Right ventricle myocardium inferior (tissue), 1 donor: Measurements from ENCODE around the gene FRMD3. TPM values are rescaled to one million over a fixed set of nuclear protein-coding genes. Genes with fewer than 3 reads are reported as not detected.

Experiments used
- ATAC-seq: fragments of 200-7000 bp; cut with Tn5 transposase; one replicate; pipeline ENCODE4 v1.9.1; 2020; ENCODE audit warnings: mild to moderate bottlenecking, moderate library complexity
- DNase-seq: peaks from one replicate; pipeline ENCODE4 v3.0.0; 2021; ENCODE audit errors: missing footprints
- intact Hi-C: fragments of 100-400 bp; cut with DNase I; formaldehyde crosslinking; loops from one replicate; pipeline ENCODE4 v1.11.0; 2022
- total RNA-seq: library from RNA; stranded (reverse); fragmentation: NEBNext Ultra II Directional; extraction: Animal tissue kit (Norgen Biotek cat#: 25700); gene quantifications from one replicate; pipeline ENCODE4 v1.2.1, GENCODE V29; 2021
- donor health status: DM: no; HTN: yes; CAD: no; lungs with severe emphysema.

The FRMD3 gene
- total RNA-seq, 1 donor from 2014 or later, result 98.9 TPM

DNA sequence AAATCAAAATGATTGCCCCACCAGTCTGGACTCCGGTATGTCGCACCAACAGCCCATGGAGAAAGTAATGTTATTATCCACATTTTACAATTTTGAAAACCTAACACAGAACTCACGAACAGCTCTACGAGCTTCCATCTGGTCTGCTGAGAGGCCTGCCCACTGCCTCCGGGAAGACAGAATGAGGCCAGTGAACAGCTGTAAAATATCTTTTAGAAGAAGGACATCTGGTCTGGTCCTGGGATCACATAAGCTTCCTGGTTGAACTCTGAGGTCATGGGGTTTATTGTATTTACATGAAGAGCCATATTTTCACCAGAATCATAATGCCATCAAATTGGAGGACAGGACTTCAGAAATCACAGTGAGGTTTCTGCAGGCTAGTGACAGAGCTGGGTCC, 89.0 kb downstream of the FRMD3 start:
- ATAC-seq (peak; percentile 91), DNase-seq (no peak)
- intact Hi-C loops, result no loop called here

DNA sequence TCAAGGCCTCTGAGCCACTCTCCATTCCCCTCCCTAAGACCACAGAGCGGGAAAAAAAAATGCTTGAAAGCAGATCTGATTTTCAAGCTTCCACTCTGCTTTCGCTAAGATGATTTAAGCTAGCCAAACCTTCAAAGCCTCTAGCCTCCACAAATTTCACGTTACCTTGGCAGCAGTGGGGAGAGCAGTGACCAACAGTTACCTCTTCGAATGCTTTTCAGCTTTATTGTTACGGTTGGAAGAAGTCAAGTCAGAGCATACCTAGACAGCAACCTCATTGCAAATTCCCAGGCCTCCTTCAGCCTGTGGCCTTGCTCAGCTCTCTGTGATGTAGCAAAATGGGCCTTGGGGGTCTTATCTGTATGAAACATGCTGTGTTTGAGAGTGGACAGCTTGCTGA, 89.6 kb downstream of the FRMD3 start:
- ATAC-seq (no peak), DNase-seq (no peak)
- intact Hi-C loops, result no loop called here

DNA sequence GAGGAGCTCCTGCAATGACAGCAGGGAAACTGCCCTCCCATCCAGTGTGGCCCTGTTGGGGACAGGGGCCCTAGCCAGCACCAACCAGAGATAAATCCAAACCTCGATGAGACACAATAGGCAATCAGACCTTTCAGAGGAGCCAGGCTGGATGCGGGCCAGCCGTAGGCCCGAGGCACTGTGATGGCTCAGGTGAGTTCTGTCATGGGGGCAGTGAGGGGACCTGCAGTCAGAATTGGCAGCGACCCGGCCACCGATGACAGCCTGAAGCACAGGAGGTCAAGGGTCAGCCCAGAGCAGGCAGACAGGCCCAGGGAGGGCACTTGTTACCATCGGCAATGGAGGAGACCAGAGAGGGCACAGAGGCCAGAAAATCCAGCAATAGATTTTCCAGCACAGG, 90.8 kb downstream of the FRMD3 start:
- no peak for ATAC-seq
- intact Hi-C loops, result no loop called here
- DNase-seq, result no peak

DNA sequence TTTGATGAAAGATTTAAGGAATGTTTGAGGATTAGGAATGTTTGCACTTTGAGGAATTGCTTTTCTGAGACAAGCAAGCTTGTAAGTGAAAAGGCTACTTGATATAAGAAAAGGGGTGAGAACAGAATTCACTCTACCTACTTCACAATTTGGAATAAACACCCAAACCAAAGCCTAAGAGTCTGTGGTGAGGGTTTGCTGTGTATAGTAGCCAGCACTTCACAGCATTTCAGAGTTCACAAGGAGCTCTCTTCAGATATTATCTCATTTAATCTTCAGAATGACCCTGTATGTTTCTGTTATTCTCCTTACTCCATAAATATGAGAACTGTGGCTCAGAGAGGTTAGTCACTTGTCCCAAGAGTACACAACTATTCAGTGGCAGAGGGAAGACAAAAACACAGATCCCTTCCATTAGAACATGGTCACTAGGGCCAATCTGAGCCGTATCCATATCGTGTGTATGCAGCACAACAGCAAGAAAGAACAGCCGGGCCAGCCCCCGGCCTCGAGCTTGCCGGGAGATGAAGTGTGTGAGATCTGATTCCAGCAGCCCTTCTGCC, 92.4 kb downstream of the FRMD3 start:
- DNase-seq, result no peak
- no peak for ATAC-seq
- intact Hi-C loops, result no loop called here

DNA sequence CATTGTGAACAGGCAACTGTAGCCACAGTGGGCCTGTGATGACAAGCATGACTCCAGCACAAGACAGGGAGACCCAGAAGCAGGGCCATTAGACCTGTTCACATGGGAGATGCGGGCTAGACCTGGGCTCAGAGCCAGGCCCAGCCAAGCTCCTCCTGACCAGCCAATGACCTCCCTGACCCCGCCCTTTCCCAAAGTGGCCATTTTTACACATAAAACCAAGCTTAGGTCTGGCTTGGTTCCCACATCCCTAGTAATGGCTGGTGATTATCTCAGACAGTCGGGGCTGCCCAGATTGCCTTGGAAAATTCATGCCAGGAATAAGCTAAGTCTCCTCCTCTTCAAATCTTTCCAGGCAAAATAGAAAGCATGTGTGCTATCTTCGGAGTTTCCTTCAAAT, 94.1 kb downstream of the FRMD3 start:
- peak; percentile 78 for ATAC-seq
- no peak for DNase-seq
- intact Hi-C loops, result no loop called here

DNA sequence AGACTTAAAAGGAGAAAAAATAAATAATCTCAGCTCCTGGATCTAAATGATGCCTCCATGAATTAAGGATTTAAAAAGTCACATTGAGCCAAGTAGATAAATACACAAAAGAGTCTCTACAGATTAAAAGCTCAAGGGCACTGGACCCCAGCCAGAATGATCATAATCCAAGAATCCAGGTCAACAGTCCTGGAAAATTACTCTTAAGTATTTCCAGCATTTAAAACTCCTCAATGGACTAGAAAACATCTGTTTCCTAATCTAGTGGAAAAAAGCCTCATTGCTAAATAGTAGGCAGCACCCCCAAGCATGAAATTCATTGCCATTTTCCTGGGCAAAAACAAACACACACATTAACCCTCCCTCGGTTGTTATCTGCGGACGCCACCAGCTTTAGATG, 96.8 kb downstream of the FRMD3 start:
- intact Hi-C loops, result no loop called here
- DNase-seq (no peak), ATAC-seq (no peak)

DNA sequence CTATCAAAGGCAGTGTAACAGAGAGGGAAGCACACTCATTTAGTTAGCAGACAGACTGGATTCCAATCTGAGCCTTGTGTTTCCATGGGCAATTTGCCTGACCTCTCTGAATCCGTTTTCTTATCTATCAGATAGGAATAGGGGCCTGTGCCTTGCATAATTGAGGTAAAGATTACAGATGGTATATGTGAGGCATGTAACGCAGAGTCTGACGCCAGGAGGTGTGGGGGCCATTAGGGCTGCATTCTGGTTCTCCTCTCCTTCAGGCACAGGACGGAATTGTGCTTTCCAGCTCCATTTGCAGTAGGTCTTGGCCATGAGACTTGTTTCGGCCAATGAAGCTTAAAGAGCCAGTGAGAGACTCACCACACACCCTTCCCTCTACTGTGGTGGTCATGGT, 97.6 kb downstream of the FRMD3 start:
- intact Hi-C loops, result no loop called here
- DNase-seq (no peak), ATAC-seq (no peak)

DNA sequence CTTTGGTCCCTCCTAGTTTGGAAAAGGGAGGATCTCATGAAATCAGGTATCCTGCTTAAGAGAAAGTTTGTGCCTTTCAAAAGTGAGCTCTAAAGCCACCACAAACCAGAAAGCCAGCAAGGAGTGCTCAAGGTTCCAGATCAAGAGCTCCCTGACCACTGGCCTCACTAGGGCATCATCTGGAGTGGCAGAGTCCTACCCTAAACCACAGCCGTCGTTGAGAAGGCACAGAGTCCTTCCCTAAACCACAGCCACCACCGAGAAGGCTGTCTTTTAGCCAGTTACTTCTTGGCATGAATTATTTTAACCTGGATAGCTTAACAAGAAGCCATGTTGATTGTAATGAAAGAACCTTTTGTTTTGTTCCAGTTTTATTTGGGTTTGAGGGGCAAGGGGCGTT, 102.9 kb downstream of the FRMD3 start:
- ATAC-seq, result no peak
- intact Hi-C loops, result no loop called here
- no peak for DNase-seq

DNA sequence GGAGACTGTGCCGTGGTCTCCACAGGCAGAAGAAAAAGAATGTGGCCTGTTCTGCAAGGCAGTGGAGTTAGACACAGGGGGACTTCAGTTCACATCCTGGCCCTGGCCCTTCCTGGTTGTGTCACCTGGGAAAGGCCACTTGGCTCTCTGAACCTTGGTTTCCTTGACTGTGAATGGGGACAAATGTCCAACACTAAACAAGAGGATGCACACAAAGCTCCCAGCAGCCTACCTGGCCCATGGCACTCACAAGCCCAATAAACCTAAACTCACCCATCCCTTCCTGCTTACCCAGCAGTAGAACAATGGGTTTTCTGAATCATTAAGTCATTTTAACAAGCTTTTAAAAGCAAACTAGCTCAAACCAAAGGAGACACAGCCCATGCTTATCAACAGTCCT, 103.9 kb downstream of the FRMD3 start:
- DNase-seq (no peak), ATAC-seq (no peak)
- intact Hi-C loops, result loop anchor here (5.0 kb wide), 3 partner anchors 33 to 217 kb away; partner anchors contain the start of gene FRMD3

DNA sequence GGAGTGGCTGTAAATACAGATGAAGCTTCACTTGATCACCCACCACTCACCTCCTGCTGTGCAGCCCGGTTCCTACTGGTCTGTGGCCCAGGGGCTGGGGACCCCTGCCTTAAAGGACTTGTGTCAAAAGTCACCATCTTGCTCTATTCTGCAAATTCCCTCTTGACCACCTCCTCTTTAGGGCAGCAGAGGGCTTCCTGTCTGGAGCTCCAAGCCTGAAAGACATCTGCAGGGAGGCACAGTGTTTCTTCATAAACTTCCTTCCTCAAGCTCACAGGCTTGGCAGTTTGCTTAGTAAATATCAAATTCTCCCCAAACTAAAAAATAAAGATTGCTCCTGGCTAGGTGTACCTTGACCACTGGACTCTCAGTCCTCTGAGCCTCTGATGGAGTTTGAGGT, 104.4 kb downstream of the FRMD3 start:
- no peak for DNase-seq
- no peak for ATAC-seq
- intact Hi-C loops, result loop anchor here (5.0 kb wide), 3 partner anchors 33 to 217 kb away; partner anchors contain the start of gene FRMD3

DNA sequence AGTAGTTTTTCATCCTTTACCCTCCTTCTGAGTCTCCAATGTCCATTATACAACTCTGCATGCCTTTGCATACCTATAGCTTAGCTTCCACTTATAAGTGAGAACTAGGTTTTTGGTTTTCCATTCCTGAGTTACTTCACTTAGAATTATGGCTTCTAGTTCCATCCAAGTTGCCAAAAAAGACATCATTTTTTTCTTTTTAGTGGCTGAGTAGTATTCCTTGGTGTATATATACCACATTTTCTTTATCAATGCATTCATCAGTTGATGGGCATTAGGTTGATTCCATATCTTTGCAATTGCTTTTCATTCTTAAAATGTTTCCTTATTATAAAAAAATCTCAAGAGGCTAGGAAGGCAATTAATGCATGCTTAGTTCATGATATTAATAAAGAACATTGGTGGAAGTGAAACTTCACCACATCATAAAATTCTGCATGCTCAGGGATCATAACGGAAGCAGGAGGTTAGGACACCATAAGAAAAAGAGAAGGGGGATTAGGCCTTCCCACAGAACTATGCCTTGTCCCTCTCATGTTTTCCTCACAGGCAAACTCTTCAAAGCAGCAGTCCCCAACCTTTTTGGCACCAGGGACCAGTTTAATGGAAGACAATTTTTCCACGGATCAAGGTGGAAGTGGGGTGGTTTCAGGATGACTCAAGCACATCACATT, 105.2 kb downstream of the FRMD3 start:
- ATAC-seq (no peak), DNase-seq (no peak)
- intact Hi-C loops, result loop anchor here (5.0 kb wide), 3 partner anchors 34 to 216 kb away; partner anchors contain the start of gene FRMD3

DNA sequence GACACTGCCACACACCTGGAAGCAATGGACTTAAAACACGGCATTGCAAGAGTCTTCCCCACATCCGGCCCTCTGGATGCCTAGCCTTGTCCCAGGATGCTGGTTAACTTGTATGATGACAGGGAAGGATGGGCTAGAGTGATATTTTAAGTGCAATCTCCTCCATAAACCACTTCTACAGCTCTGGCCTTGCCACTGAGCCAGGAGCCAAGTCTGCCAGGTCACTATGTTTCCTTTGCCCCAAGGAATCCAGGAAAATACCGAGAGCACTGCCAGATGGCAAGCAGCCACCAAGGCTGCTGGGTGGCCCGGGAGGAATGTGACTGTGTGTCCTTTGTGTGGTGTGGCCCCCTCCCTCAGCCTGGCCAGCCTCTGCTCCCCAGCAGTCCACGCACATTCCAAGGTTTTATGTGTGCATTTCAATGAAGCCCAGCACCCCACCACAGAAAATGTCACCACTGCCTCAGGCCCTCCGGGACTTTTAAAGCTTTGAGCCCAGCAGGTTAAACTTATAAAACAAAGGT, 106.0 kb downstream of the FRMD3 start:
- intact Hi-C loops, result loop anchor here (5.0 kb wide), 3 partner anchors 35 to 215 kb away; partner anchors contain the start of gene FRMD3
- ATAC-seq, result peak; percentile 81

DNA sequence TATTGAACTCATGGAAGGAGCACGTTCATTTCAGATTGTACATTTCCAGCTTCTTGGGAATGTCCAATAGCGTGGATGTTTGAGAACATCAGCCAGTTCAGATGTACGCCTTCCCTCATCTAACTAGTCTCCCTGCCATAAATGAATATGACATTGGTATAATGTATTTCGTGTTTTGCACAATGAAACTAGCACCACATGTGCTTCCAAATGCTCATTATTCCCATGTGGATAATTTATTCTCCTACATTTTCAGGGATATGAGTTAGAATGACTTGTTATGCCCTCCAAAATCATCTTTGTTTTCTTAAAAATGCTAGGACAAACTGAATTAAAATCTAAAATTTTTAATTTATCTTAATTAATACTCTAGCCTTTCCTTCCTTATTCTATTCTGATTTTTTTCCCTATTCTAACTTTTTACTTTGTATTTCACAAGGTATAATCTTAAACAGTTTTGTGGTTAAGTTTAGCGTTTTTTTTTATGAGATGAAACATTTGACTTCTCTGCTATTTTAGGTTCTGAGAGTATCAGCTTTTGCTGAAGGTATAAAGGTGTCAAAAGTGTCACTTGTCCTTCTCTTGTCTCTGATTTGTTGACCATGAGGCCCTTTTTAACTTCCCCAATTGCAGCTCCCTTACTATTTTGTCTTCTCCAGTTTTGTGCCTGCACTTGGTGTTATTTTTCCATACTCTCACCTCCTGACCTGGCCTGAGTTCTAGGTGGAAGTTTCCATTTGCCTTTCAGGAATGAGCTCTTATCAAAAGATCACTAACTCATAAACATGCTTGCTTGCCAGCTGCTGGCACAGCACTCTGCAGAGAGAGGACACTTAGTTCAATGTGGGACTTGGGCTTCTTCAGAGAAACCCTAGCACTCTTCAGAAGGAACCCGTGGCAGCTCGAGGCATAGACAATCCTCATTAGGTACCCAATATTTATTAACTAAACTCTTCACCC, 106.8 kb downstream of the FRMD3 start:
- intact Hi-C loops, result loop anchor here (5.0 kb wide), 3 partner anchors 36 to 214 kb away; partner anchors contain the start of gene FRMD3
- ATAC-seq (peak; percentile 27), DNase-seq (no peak)

More for the DNA sequence above, 106.0 kb downstream of the FRMD3 start:
- DNase-seq, result peak; percentile 85

DNA sequence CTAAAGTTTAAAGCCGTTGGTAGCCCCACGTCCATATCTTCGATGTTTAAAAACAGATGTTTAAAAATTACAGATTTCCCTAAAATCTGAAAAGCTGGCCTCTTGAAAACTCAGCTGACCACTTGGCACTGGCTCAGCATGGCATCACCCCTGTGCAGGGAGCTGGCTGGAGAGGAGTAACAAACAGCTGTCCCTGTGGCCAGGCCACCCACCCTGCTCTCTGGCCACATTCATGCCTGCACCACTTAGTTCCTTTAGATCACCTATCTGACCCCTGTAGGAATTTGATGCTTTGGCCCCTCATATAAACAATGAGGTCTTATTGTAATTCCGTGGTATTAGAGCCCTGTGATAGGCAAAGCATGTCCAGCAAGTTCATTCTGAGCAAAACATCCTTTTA, 107.5 kb downstream of the FRMD3 start:
- intact Hi-C loops, result loop anchor here (5.0 kb wide), 3 partner anchors 37 to 213 kb away; partner anchors contain the start of gene FRMD3
- no peak for ATAC-seq

DNA sequence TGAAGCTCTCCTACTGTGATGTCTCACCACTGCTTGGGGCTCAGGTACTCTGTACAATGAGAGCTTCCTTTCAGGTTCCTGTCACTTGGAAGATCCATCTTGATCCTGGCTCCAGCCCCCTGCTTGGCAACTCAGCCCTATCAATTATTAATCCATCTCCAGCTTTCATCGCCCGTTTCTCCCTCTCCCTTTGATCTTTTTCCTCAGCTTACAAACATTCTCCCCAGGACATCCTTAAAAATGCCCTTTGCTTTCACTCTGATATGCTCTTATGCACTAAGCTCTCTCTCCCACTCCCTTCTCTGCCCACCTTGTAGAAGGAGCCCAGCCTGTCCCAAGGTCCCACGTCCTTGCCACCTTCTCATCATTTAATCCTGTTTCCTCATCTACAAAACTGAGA, 109.0 kb downstream of the FRMD3 start:
- ATAC-seq, result no peak
- intact Hi-C loops, result no loop called here
- DNase-seq, result no peak

More for the DNA sequence above, 107.5 kb downstream of the FRMD3 start:
- no peak for DNase-seq

DNA sequence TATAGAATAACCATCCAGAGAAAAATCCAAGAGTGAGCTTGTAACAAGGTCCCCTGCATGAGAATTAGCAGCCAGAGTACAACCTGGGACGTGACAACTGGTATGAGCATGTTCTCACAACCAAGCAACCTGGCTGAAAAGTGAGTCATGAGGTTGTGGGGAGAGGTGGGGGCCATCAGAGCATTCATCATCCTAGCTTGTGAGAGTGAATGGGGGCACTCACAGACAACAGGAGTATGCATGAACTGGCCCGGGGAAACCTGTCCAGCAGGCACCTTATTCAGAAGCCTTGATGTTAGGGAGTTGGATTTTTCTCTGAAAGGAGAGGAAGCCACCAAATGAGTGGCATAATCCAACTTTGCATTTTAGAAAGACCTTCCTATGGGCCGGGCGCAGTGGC, 113.0 kb downstream of the FRMD3 start:
- ATAC-seq (no peak), DNase-seq (no peak)
- intact Hi-C loops, result no loop called here

DNA sequence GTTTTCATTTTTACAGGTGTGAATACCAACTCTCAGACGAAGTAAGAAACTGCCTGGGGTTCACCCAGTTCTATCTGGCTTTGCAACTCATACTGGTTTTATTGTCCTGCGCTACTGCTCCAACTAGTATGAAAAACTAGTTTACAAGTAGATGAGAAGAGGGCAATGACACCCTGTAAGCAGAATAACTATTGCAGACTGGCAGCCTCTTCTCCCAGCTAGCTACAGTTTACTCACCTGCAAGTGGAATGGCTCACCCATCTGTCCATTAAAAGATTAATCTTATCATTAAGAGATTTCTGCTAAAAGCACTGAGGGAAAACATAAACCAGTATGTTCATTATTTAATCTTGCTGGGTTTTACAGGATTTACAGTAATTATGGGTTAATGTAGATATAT, 113.4 kb downstream of the FRMD3 start:
- ATAC-seq, result no peak
- DNase-seq, result no peak
- intact Hi-C loops, result no loop called here

DNA sequence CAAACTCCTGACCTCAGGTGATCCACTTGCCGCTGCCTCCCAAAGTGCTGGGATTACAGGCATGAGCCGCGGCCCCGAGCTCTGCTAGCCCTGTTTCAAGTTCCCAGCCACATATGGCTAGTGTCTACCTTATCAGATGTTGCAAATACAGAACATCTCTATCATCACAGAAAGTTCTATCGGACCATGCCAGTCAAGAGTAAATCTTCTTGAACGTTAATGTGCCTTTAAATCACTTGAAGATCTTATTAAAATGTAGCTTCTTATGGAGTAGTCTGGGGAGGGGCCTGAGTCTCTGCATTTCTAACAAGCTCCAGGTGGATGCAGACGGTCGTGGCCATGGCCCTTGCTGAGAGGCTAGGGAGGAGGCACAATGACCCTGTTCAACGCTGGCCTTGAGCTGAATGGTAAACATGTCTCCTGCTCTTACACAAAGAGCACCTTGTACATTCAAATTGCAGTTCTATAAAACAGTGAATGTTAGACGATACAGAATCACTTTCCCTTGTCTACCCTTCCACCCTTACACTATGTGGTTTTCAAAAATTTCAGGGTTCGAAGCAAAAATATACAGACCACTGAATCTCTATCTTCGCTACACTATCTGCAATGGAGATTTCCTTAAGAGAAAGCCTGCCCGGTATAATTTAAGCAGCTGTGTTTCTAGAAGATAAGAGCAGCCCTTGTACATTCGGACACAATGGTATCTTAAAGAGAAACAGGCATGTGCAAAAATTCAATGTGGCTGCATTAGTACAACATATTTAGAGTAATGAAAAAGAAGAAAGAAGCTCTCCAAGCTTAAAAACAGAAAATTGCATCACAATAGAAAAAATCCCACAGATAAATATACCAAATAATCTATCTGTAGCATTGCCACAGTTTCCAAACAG, 114.1 kb downstream of the FRMD3 start:
- DNase-seq, result no peak
- intact Hi-C loops, result no loop called here

More for the DNA sequence above, 114.1 kb downstream of the FRMD3 start:
- ATAC-seq, result no peak
